SU-DHL-6 (cell line): Measurements from ENCODE around the gene KRT222.

Experiments
- H2AFZ ChIP-seq: fragments of 200-600 bp; sonication (generic); 2 replicates; pipeline ENCODE4 v1.6.1; 2014; ENCODE audit warnings: low read depth, mild to moderate bottlenecking, moderate library complexity, mixed read lengths, antibody characterized with exemption, low read length; ENCODE audit not compliant: severe bottlenecking
- H3F3A ChIP-seq: fragments of 200-600 bp; shearing (Covaris generic); 2 replicates; pipeline ENCODE4 v1.6.0; 2016; ENCODE audit warnings: antibody characterized with exemption, mild to moderate bottlenecking; ENCODE audit not compliant: insufficient read depth
- H3K27ac ChIP-seq: fragments of 200-600 bp; sonication (generic); 2 replicates; pipeline ENCODE4 v1.5.1; 2016; ENCODE audit warnings: low read depth, mild to moderate bottlenecking, low read length, moderate library complexity, mixed read lengths
- H3K27me3 ChIP-seq: fragments of 200-600 bp; sonication (generic), shearing (Covaris generic); 2 replicates; pipeline ENCODE4 v1.6.0; 2014; ENCODE audit warnings: mild to moderate bottlenecking, low read length
- H3K36me3 ChIP-seq: fragments of 200-600 bp; sonication (generic); 2 replicates; pipeline ENCODE4 v1.6.1; 2014; ENCODE audit warnings: mild to moderate bottlenecking, low read length, mixed read lengths
- H3K4me2 ChIP-seq: fragments of 300-600, 200-600 bp; shearing (Covaris generic), sonication (generic); 2 replicates; pipeline ENCODE4 v1.6.0; 2014; ENCODE audit warnings: low read length, low read depth, mild to moderate bottlenecking; ENCODE audit not compliant: poor library complexity, severe bottlenecking
- H3K4me3 ChIP-seq: fragments of 200-600 bp; sonication (generic); 2 replicates; pipeline ENCODE4 v1.5.1; 2014; ENCODE audit warnings: antibody characterized with exemption, low read length, mild to moderate bottlenecking, mixed read lengths; ENCODE audit not compliant: insufficient read depth, poor library complexity, severe bottlenecking
- H3K79me2 ChIP-seq: fragments of 200-600 bp; sonication (generic); 2 replicates; pipeline ENCODE4 v1.6.1; 2014; ENCODE audit warnings: mild to moderate bottlenecking, low read length, moderate library complexity; ENCODE audit not compliant: insufficient read depth
- H3K9ac ChIP-seq: fragments of 200-600 bp; sonication (generic); 2 replicates; pipeline ENCODE4 v1.7.0; 2014; ENCODE audit warnings: mild to moderate bottlenecking, low read length
- H3K9me2 ChIP-seq: fragments of 200-600 bp; sonication (generic); replicated peaks from 2 replicates; pipeline ENCODE4 v1.6.1; 2014; ENCODE audit warnings: low read length; ENCODE audit not compliant: insufficient read depth
- H3K9me3 ChIP-seq: fragments of 200-600 bp; sonication (generic); 2 replicates; pipeline ENCODE4 v1.6.1; 2014; ENCODE audit warnings: low read length, mixed read lengths; ENCODE audit not compliant: insufficient read depth
- H4K20me1 ChIP-seq: fragments of 200-600 bp; sonication (generic); 2 replicates; pipeline ENCODE4 v1.6.1; 2014; ENCODE audit warnings: low read depth, mild to moderate bottlenecking, antibody characterized with exemption, low read length, moderate library complexity, mixed read lengths
- EZH2phosphoT487 ChIP-seq: fragments of 200-600 bp; sonication (generic), shearing (Covaris generic); conservative IDR thresholded peaks from 2 replicates; pipeline ENCODE4 v1.6.1; 2018; ENCODE audit warnings: mild to moderate bottlenecking, antibody characterized with exemption, low read length, moderate library complexity, mixed read lengths
- TF ChIP-seq, protein P1 (sequence below): fragments of 200-600 bp; sonication (generic); IDR thresholded peaks from one replicate; pipeline ENCODE4 v1.5.1; 2017; ENCODE audit warnings: antibody characterized with exemption, mild to moderate bottlenecking, low read length, moderate library complexity; ENCODE audit not compliant: insufficient read depth, poor library complexity, severe bottlenecking

The KRT222 gene

DNA sequence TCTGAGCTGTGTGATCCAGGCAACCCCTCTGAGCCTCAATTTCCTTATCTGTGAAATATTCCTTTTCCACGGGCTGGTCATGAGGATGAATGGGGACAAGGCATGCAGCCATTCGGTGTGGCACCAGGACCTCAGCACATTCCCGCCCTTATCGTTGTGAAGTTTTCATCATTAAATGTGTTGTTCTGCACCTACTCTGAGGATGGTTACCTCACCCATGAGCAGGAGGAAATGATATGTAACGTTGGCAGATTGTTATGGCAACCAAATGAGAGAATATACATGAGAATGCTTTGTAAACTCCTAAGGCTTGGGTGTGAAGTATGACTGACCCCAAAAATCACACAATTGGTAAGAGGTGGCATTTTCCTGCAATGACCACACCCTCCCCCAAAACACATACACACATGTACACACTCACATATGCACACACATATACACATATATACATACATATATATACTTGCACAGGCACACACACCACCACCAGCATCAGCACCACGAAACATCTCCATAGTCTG, 56.9 kb downstream of the KRT222 start:
- Histone ChIP-seq H3K27ac (no peak overlapping the region), H3K4me3 (no peak overlapping the region), H3K36me3 (no peaks in the 10 kb centered on the region), H3K79me2 (no peaks in the 10 kb centered on the region), H3F3A (no peaks in the 10 kb centered on the region), H3K4me2 (no peak overlapping the region), H4K20me1 (no peaks in the 10 kb centered on the region), H2AFZ (no peak overlapping the region), H3K9me3 (no peaks in the 10 kb centered on the region), H3K9ac (no peak overlapping the region), H3K27me3 (no peaks in the 10 kb centered on the region), H3K9me2 (no peaks in the 10 kb centered on the region)
- TF ChIP-seq, protein P1, sequence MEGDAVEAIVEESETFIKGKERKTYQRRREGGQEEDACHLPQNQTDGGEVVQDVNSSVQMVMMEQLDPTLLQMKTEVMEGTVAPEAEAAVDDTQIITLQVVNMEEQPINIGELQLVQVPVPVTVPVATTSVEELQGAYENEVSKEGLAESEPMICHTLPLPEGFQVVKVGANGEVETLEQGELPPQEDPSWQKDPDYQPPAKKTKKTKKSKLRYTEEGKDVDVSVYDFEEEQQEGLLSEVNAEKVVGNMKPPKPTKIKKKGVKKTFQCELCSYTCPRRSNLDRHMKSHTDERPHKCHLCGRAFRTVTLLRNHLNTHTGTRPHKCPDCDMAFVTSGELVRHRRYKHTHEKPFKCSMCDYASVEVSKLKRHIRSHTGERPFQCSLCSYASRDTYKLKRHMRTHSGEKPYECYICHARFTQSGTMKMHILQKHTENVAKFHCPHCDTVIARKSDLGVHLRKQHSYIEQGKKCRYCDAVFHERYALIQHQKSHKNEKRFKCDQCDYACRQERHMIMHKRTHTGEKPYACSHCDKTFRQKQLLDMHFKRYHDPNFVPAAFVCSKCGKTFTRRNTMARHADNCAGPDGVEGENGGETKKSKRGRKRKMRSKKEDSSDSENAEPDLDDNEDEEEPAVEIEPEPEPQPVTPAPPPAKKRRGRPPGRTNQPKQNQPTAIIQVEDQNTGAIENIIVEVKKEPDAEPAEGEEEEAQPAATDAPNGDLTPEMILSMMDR, result no peak
- no peak for TF ChIP-seq EZH2phosphoT487

DNA sequence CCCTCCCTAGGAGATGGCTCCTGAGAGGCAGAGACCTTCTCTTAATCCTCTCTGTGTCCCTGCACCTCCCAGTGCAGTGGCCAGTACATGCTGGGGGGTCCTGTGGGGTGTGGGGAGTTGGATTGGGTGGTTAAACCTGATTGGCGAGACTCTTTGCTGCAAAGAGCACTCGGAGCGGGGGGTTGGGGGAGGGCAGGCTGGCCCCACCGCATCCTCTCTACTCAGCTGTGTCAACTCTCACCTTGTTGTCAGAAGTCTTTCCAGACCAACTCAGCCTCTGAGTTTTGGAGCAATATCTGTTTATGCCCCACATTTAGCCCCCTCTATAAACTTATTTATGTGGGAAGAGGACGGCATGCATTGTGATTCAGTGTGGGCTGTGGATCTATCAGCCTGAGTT, 57.3 kb downstream of the KRT222 start:
- Histone ChIP-seq H3K9me2 (no peaks in the 10 kb centered on the region), H2AFZ (no peak overlapping the region), H3K9me3 (no peaks in the 10 kb centered on the region), H3K27me3 (no peaks in the 10 kb centered on the region), H3K36me3 (no peaks in the 10 kb centered on the region), H3K4me3 (no peak overlapping the region), H4K20me1 (no peaks in the 10 kb centered on the region), H3K79me2 (no peaks in the 10 kb centered on the region), H3F3A (no peaks in the 10 kb centered on the region), H3K4me2 (no peak overlapping the region), H3K9ac (no peak overlapping the region), H3K27ac (no peak overlapping the region)
- no peak for TF ChIP-seq EZH2phosphoT487
- TF ChIP-seq, protein P1, result no peak

DNA sequence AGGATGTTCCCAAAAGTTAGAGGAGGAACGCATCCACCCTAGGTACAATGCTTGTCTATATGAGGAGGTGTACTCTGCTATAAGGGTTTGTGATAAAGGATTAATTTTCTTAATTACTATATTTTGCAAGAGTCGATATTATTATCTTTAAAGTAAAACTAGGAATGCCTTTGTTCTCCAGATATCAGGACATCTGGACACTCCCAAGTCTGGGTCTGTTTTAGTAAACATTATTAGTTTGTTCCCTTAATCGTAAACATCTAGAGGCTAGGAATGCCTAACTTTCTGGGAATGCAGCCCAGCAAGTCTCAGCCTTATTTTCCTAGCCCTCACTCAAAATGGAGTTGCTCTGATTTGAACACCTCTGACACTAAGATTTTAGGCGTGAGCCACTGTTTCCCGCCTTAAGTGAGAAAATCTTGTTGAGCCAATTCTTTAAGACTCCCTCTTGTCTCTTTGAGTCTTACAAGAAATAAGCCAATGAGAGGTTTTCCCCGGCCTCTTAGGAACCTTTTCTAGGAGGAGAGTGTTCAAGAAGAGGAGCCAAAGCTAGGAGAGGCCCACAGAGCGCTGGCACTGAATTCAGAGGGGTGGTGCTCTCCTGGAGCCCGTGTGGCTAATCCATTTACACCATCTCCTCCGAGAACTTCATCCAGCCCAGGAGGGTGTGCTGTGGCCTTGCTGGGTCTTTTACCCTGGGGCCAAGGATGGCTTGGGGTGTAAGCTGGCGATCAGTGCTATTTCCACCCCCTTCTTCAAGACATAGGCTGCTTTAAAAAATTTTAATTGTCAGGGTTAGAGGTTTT, 58.2 kb downstream of the KRT222 start:
- no peak overlapping the region for H3K4me3 ChIP-seq
- no peaks in the 10 kb centered on the region for H4K20me1 ChIP-seq
- no peaks in the 10 kb centered on the region for H3K79me2 ChIP-seq

More for the DNA sequence above, 58.2 kb downstream of the KRT222 start:
- no peaks in the 10 kb centered on the region for H3K36me3 ChIP-seq
- H3K27me3 ChIP-seq, result no peaks in the 10 kb centered on the region
- TF ChIP-seq, protein P1, result no peak
- TF ChIP-seq EZH2phosphoT487, result no peak
- no peaks in the 10 kb centered on the region for H3K9me2 ChIP-seq
- no peak overlapping the region for H3K4me2 ChIP-seq
- no peaks in the 10 kb centered on the region for H3K9me3 ChIP-seq
- H2AFZ ChIP-seq, result no peak overlapping the region
- H3K9ac ChIP-seq, result no peak overlapping the region
- no peaks in the 10 kb centered on the region for H3F3A ChIP-seq
- no peak overlapping the region for H3K27ac ChIP-seq
